ENCODE results near the gene DGKE.

Gene DGKE

GRCh38 chr17:56896217-56896967, 62.4 kb downstream of the DGKE start:
- TF ChIP-seq, protein P1, sequence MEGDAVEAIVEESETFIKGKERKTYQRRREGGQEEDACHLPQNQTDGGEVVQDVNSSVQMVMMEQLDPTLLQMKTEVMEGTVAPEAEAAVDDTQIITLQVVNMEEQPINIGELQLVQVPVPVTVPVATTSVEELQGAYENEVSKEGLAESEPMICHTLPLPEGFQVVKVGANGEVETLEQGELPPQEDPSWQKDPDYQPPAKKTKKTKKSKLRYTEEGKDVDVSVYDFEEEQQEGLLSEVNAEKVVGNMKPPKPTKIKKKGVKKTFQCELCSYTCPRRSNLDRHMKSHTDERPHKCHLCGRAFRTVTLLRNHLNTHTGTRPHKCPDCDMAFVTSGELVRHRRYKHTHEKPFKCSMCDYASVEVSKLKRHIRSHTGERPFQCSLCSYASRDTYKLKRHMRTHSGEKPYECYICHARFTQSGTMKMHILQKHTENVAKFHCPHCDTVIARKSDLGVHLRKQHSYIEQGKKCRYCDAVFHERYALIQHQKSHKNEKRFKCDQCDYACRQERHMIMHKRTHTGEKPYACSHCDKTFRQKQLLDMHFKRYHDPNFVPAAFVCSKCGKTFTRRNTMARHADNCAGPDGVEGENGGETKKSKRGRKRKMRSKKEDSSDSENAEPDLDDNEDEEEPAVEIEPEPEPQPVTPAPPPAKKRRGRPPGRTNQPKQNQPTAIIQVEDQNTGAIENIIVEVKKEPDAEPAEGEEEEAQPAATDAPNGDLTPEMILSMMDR (conservative IDR thresholded peaks at IDR 0.05; ENCODE audit: low read depth, low read length) = no peak
- Histone ChIP-seq H3K79me2 (ENCODE audit: insufficient read depth, low read depth) (no peaks in the 10 kb centered on the region), H2AFZ (ENCODE audit: low read depth) (no peak overlapping the region), H3K4me2 (no peak overlapping the region), H3K4me3 (IDR thresholded peaks at IDR 0.05; ENCODE audit: insufficient read depth, low read depth, low read length) (no peak overlapping the region), H3K4me1 (ENCODE audit: low read depth, poor library complexity, severe bottlenecking) (no peaks in the 10 kb centered on the region), H3K9ac (no peak overlapping the region), H3K36me3 (ENCODE audit: insufficient read depth) (peaks cover 2% of the 10 kb centered on the region; the same call in 1 of the 2 replicates), H3K27ac (no peak overlapping the region), H3K27me3 (ENCODE audit: insufficient read depth, low read depth) (no peaks in the 10 kb centered on the region), H4K20me1 (ENCODE audit: insufficient read depth) (no peaks in the 10 kb centered on the region)

- H4K20me1 ChIP-seq (ENCODE audit: insufficient read depth) = no peaks in the 10 kb centered on the region
- H2AFZ ChIP-seq (ENCODE audit: low read depth) = no peak overlapping the region
- H3K27ac ChIP-seq = no peak overlapping the region
- no peaks in the 10 kb centered on the region for H3K4me1 ChIP-seq (ENCODE audit: low read depth, poor library complexity, severe bottlenecking)
- no peak overlapping the region for H3K4me3 ChIP-seq (IDR thresholded peaks at IDR 0.05; ENCODE audit: insufficient read depth, low read depth, low read length)
- H3K36me3 ChIP-seq (ENCODE audit: insufficient read depth) = peaks cover 2% of the 10 kb centered on the region; the same call in 1 of the 2 replicates
- no peak overlapping the region for H3K4me2 ChIP-seq
- no peaks in the 10 kb centered on the region for H3K27me3 ChIP-seq (ENCODE audit: insufficient read depth, low read depth)
- H3K79me2 ChIP-seq (ENCODE audit: insufficient read depth, low read depth) = no peaks in the 10 kb centered on the region
- H3K9ac ChIP-seq = no peak overlapping the region
- TF ChIP-seq, protein P1 (conservative IDR thresholded peaks at IDR 0.05; ENCODE audit: low read depth, low read length) = no peak
Observed at GRCh38 chr17:56896968-56897359, 63.0 kb downstream of the DGKE start.

DNA sequence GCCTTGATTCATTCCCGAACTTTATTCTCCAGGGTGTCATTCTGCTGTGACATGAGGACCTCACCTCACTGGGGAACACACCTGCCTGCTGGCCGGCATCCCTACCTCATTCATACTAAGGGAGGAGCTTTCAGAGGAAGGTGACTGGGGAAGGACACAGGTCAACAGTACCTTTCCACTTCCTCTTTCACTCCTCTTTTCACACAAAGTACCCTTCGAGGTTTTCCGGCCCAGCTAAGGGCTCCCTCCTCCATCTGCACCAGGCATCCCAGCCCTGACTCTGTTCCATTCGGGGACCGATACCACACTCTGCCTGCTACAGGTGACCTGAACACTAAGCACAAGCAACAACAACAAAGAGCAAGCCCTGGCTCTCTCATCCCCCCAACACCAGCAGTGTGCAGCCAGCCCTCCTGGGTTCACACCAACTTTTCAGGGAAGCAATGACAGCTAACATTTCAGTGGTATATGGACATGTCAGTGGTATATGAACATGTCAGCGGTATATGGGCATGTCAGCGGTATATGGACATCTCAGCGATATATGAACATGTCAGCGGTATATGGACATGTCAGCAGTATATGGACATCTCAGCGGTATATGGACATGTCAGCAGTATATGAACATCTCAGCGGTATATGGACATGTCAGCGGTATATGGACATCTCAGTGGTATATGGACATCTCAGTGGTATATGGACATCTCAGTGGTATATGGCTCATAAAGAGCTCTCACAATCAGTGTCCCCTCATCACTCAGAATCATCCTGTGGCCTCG, 63.9 kb downstream of the DGKE start:
- Histone ChIP-seq H3K4me1 (ENCODE audit: low read depth, poor library complexity, severe bottlenecking) (no peaks in the 10 kb centered on the region), H3K79me2 (ENCODE audit: insufficient read depth, low read depth) (no peaks in the 10 kb centered on the region), H3K4me3 (IDR thresholded peaks at IDR 0.05; ENCODE audit: insufficient read depth, low read depth, low read length) (no peak overlapping the region), H3K9ac (no peak overlapping the region), H3K27me3 (ENCODE audit: insufficient read depth, low read depth) (no peaks in the 10 kb centered on the region), H3K36me3 (ENCODE audit: insufficient read depth) (peaks cover 6% of the 10 kb centered on the region; the same call in 1 of the 2 replicates), H2AFZ (ENCODE audit: low read depth) (no peak overlapping the region), H4K20me1 (ENCODE audit: insufficient read depth) (no peaks in the 10 kb centered on the region), H3K27ac (no peak overlapping the region), H3K4me2 (no peak overlapping the region)
- TF ChIP-seq, protein P1 (conservative IDR thresholded peaks at IDR 0.05; ENCODE audit: low read depth, low read length) = no peak

GRCh38 chr17:56898874-56899273, 64.9 kb downstream of the DGKE start:
- H3K27ac ChIP-seq = no peak overlapping the region
- H3K36me3 ChIP-seq (ENCODE audit: insufficient read depth) = peaks cover 8% of the 10 kb centered on the region; the same call in 1 of the 2 replicates
- H3K4me1 ChIP-seq (ENCODE audit: low read depth, poor library complexity, severe bottlenecking) = no peaks in the 10 kb centered on the region
- no peak overlapping the region for H2AFZ ChIP-seq (ENCODE audit: low read depth)
- H3K27me3 ChIP-seq (ENCODE audit: insufficient read depth, low read depth) = no peaks in the 10 kb centered on the region
- no peaks in the 10 kb centered on the region for H3K79me2 ChIP-seq (ENCODE audit: insufficient read depth, low read depth)
- H3K4me2 ChIP-seq = no peak overlapping the region
- TF ChIP-seq, protein P1 (conservative IDR thresholded peaks at IDR 0.05; ENCODE audit: low read depth, low read length) = no peak
- no peak overlapping the region for H3K9ac ChIP-seq
- H3K4me3 ChIP-seq (IDR thresholded peaks at IDR 0.05; ENCODE audit: insufficient read depth, low read depth, low read length) = no peak overlapping the region
- no peaks in the 10 kb centered on the region for H4K20me1 ChIP-seq (ENCODE audit: insufficient read depth)
